Mucosa of rectum (tissue), 2 donors: ENCODE measurements around the gene ANO2.

Source experiments
- H3K27ac ChIP-seq, 2 donors: one replicate each; pipeline ENCODE4 v1.7.0; 2013; ENCODE audit warnings: inconsistent platforms in 2 of 2, low read depth in 2 of 2, low read length in 2 of 2
- H3K27me3 ChIP-seq, 2 donors: one replicate each; pipeline ENCODE4 v1.7.0; 2013; ENCODE audit warnings: low read length in 2 of 2; ENCODE audit not compliant: control insufficient read depth in 2 of 2, insufficient read depth in 2 of 2
- H3K36me3 ChIP-seq, 2 donors: one replicate each; pipeline ENCODE4 v1.7.0; 2013; ENCODE audit warnings: low read length in 2 of 2; ENCODE audit not compliant: control insufficient read depth in 2 of 2, insufficient read depth in 2 of 2
- H3K4me1 ChIP-seq, 2 donors: one replicate each; pipeline ENCODE4 v1.7.0; 2013; ENCODE audit warnings: low read length in 2 of 2, mild to moderate bottlenecking in 1 of 2; ENCODE audit not compliant: control insufficient read depth in 2 of 2, insufficient read depth in 2 of 2
- H3K4me3 ChIP-seq, 2 donors: one replicate each; pipeline ENCODE4 v1.7.0; 2013; ENCODE audit warnings: low read length in 2 of 2
- H3K9ac ChIP-seq, 2 donors: one replicate each; pipeline ENCODE4 v1.7.0; 2013; ENCODE audit warnings: low read length in 2 of 2, low read depth in 1 of 2, mild to moderate bottlenecking in 1 of 2
- H3K9me3 ChIP-seq, 2 donors: one replicate each; pipeline ENCODE4 v1.7.0; 2013; ENCODE audit warnings: low read length in 2 of 2; ENCODE audit not compliant: control insufficient read depth in 2 of 2
- donor health status: healthy.
- donor health status: Normal muscosa, but diverticular disease.

The ANO2 gene

GRCh38 chr12:5626151-5626550, 318.9 kb downstream of the ANO2 start:
- no peak overlapping the region for H3K27ac ChIP-seq

DNA sequence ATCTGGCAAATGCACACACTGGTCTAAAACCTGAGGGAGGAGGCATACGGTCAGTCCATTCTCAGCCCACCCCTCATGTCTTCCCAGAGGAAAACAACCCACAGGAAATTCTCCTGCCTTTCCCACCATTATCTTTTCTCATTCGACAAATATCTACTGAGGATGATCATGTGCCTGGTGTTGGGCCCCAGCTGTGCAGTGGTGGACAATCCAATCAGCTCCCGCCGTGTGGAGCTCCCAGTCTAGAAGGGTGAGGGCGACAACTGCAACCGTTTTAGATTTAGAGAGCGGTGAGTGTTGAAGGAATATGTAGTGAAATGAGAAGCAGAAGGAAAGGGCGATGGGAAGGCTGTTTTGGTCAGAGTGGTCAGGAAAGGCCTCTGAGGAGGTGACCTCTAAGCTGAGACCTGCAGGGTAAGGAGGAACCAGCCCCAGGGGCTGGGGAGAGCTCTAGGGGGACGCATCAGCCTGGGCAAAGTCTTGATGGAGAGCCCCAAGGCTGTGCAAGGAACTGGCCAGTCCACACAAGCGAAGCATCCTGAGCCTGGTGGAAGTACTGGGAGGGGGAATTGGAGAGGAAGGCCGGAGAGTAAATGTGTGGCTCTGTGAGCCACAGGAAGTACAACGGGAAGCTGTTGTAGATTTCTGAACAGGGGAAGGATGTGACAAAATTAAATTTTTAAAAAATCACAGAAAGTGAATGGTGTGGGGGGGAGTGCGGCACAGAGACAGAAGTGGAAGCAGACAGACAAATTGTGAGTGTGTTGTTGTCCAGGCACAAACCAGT, 320.4 kb downstream of the ANO2 start:
- Histone ChIP-seq H3K4me3 (no peak overlapping the region), H3K9ac (no peak overlapping the region), H3K4me1 (no peaks in the 10 kb centered on the region), H3K27me3 (no peaks in the 10 kb centered on the region), H3K36me3 (no peaks in the 10 kb centered on the region), H3K27ac (no peak overlapping the region), H3K9me3 (no peaks in the 10 kb centered on the region)

More at GRCh38 chr12:5626151-5626550, 318.9 kb downstream of the ANO2 start:
- H3K4me1 ChIP-seq, result no peaks in the 10 kb centered on the region
- H3K4me3 ChIP-seq, result no peak overlapping the region
- no peaks in the 10 kb centered on the region for H3K27me3 ChIP-seq
- H3K9ac ChIP-seq, result no peak overlapping the region
- no peaks in the 10 kb centered on the region for H3K9me3 ChIP-seq
- H3K36me3 ChIP-seq, result no peaks in the 10 kb centered on the region

DNA sequence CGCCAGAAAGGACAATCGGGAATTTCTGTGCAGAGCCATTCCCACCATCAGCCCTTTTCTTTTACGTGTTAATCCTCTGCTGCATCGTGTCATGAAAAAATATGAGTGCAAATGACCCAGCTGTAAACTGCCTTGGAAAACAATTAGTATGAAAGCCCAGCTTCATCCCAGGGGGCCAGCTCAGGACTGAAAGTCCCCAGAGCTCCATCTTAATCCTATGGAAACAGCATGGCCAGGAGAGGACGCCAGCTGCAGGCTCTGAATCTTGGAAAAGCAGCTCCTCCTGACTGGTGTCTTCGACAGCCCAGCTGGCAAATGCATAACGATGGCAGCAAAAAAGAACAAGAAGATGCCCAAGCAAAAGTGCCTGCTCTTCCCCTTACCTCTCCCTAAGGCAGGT, 321.6 kb downstream of the ANO2 start:
- no peaks in the 10 kb centered on the region for H3K27me3 ChIP-seq
- no peaks in the 10 kb centered on the region for H3K9me3 ChIP-seq
- no peak overlapping the region for H3K27ac ChIP-seq
- no peak overlapping the region for H3K9ac ChIP-seq
- H3K36me3 ChIP-seq, result no peaks in the 10 kb centered on the region
- no peaks in the 10 kb centered on the region for H3K4me1 ChIP-seq
- no peak overlapping the region for H3K4me3 ChIP-seq

DNA sequence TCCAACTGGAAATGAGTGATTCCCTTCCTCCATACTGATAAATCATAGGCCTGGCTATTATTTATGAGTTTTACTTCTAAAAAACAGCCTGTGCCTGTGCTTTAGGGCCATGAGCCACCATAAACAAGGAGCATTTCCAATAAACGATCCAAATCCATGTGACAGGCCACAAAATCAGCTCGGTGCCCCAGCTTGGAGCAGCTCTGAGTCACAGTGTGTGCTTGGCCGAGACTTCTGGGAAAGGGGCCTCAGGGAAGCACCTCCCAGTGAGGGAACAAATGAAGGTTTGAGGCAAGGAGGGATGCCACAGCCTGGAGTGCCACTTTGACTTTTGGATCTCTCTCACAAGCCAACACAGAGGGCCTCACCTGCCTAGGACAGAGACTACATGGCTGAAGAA, 322.8 kb downstream of the ANO2 start:
- H3K36me3 ChIP-seq, result no peaks in the 10 kb centered on the region
- H3K27me3 ChIP-seq, result no peaks in the 10 kb centered on the region
- H3K9me3 ChIP-seq, result no peaks in the 10 kb centered on the region
- H3K4me1 ChIP-seq, result no peaks in the 10 kb centered on the region
- no peak overlapping the region for H3K27ac ChIP-seq
- H3K9ac ChIP-seq, result no peak overlapping the region
- no peak overlapping the region for H3K4me3 ChIP-seq

GRCh38 chr12:5621329-5621728, 323.7 kb downstream of the ANO2 start:
- no peaks in the 10 kb centered on the region for H3K27me3 ChIP-seq
- H3K36me3 ChIP-seq, result no peaks in the 10 kb centered on the region
- H3K9me3 ChIP-seq, result no peaks in the 10 kb centered on the region
- H3K4me3 ChIP-seq, result no peak overlapping the region
- H3K27ac ChIP-seq, result no peak overlapping the region
- H3K9ac ChIP-seq, result no peak overlapping the region
- no peaks in the 10 kb centered on the region for H3K4me1 ChIP-seq

DNA sequence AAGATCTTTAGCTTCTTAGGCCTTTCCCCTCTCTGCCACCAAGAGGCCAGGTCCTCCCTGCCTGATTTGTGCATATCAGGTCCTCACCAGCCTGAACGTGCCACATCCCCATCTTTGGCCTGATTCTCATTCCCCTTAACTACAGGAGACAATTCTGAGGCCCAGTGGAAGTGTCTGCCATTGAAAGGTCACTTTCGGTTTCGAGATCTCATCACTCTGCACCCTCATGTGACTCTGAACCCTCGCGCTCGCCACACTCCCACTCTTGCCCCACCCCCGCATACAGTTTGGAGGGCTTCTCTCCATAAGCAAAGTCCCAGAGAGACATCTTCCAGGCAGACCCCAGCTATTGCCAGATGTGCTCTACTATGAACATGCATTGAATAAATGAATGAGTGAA, 324.2 kb downstream of the ANO2 start:
- Histone ChIP-seq H3K4me1 (no peaks in the 10 kb centered on the region), H3K4me3 (no peak overlapping the region), H3K27me3 (no peaks in the 10 kb centered on the region), H3K36me3 (no peaks in the 10 kb centered on the region), H3K9ac (no peak overlapping the region), H3K9me3 (no peaks in the 10 kb centered on the region), H3K27ac (no peak overlapping the region)

DNA sequence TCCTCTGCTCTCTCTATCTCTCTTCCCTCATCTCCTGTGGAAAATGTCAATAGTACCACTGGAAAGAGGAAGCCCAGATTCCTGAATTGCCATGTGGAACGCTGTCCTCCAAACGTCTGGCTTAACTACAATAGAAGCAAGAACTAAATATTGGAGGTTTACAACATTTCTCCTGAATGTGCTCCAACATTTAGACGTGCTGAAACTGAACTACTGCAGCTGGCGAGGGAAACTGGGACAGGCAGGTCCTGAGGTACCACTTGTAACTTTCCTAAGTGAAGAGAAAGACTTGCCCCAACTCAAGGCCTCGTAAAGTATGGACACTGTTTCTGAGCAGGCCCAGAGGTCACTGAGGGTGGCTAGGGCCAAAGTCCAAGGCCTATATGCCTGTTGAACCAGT, 325.4 kb downstream of the ANO2 start:
- no peak overlapping the region for H3K27ac ChIP-seq
- no peaks in the 10 kb centered on the region for H3K36me3 ChIP-seq
- no peaks in the 10 kb centered on the region for H3K9me3 ChIP-seq
- no peak overlapping the region for H3K9ac ChIP-seq
- H3K4me3 ChIP-seq, result no peak overlapping the region
- H3K4me1 ChIP-seq, result no peaks in the 10 kb centered on the region
- no peaks in the 10 kb centered on the region for H3K27me3 ChIP-seq

DNA sequence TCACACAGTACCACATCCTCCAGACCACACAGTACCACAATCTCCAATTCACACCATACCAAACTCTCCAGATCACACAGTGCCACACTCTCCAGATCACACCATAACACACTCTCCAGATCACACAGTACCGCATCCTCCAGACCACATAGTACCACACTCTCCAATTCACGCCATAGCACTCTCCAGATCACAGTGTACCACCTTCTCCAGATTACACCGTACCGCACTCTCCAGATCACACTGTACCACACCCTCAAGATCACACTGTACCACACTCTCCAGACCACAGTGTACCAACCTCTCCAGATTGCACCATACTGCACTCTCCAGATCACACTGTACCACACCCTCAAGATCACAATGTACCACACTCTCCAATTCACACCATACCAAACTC, 328.2 kb downstream of the ANO2 start:
- no peaks in the 10 kb centered on the region for H3K4me1 ChIP-seq

GRCh38 chr12:5615760-5616159, 329.3 kb downstream of the ANO2 start:
- Histone ChIP-seq H3K36me3 (no peaks in the 10 kb centered on the region), H3K4me3 (no peak overlapping the region), H3K9me3 (no peaks in the 10 kb centered on the region), H3K27me3 (no peaks in the 10 kb centered on the region), H3K9ac (no peak overlapping the region), H3K27ac (no peak overlapping the region), H3K4me1 (no peaks in the 10 kb centered on the region)

More for the DNA sequence above, 328.2 kb downstream of the ANO2 start:
- Histone ChIP-seq H3K36me3 (no peaks in the 10 kb centered on the region), H3K4me3 (no peak overlapping the region), H3K9ac (no peak overlapping the region), H3K27ac (no peak overlapping the region), H3K9me3 (no peaks in the 10 kb centered on the region), H3K27me3 (no peaks in the 10 kb centered on the region)

DNA sequence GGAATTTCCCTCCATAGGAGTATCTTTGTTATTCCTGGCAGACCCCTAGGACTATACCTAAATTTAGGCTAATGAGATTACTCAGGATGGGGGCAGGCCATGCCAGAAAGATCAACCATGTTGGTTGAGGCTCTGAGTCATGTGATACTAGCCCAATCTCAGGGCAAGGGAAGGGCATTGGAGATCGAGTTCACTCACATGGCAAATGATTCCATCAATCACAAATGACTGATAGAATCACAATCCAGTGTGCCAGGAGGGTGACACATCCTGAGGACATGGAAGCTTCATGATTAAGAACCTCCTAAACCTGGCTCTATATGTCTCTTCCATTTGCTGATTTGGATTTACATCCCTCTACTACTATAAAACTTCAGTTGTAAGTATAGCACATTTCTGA, 330.8 kb downstream of the ANO2 start:
- Histone ChIP-seq H3K36me3 (no peaks in the 10 kb centered on the region), H3K27me3 (no peaks in the 10 kb centered on the region), H3K9me3 (no peaks in the 10 kb centered on the region), H3K4me1 (no peaks in the 10 kb centered on the region), H3K27ac (no peak overlapping the region), H3K4me3 (no peak overlapping the region), H3K9ac (no peak overlapping the region)
